NCI-H187 (cell line): ENCODE measurements around the gene PRTFDC1.
"Not testable (repeated sequence)": the region's sequence is repeated elsewhere in the genome, so short reads cannot be mapped to it uniquely, and the experiment has no call there.

ENCODE experiments used
- DNase-seq, 2 experiments: peaks; one replicate each; lab custom pipeline; 2025; lab: John Stamatoyannopoulos, UW

Gene PRTFDC1, protein sequence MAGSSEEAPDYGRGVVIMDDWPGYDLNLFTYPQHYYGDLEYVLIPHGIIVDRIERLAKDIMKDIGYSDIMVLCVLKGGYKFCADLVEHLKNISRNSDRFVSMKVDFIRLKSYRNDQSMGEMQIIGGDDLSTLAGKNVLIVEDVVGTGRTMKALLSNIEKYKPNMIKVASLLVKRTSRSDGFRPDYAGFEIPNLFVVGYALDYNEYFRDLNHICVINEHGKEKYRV

DNA sequence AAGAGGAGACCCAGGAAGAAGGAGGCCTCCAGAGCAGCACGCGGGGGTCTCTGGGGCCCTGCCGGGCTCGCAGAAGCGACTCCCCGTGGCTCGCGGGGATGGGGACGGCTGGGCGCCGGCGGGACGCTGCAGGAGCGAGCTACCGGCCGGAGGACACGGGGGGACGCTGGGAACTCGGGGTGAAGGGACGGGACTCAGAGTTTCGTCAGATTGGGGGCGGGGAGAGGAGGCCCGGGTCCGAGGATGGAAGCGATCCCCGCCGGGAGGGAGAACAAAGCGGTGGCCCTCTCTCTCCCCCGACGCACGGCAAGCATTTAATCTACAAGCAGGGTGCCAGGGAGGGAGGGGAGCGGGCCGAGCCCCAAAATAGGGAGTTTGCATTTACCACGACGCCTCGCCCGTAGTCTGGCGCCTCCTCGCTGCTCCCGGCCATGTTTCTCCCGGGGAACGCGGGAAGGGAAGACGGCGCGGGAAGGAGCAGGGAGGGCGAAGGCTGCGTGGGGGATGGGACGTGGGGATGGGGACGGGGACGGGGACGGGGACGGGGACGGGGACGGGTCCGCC lies at the start of gene PRTFDC1:
Gene PRTFDC1 (minus strand): TSS at position 464 of the 564 bp plus-strand sequence. CDS start 31 bp downstream, at position 433.
- no peak for DNase-seq

DNA sequence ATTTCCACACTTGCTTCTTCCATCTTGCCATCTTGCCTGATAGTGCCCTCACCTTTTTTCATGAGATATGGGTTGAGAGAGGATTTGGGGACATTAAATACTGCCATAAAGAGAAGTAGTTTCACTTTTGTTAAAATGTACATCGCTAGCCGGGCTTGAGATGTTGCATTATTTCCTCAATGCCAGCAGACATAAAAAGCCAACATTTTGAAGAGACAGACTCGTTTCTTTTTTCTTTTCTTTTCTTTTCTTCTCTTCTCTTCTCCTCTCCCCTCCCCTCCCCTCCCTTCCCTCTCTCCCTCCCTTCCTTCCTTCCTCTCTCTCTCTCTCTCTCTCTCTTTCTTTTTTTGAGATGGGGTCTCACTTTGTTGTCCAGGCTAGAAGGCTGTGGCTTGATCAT lies 45.6 kb upstream of the PRTFDC1 start:
- no peak for DNase-seq

DNA sequence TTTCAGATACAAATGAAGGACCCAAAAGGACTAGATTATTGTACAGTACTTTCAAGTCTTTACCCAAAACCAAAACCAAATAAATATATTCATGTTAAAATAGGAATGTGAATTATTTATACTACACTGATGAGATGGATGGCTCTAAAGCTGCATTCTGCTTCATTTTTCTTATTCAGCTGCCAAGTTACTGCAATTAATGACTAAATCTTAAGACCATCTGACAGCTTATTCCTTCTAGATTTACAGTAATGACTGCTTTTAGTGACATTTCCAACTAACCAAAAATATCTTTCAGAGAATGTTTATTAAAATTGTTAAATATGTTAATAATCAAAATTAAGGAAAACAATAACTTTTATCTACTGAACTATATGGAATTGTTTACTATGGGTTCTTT lies 42.7 kb upstream of the PRTFDC1 start:
- no peak for DNase-seq

DNA sequence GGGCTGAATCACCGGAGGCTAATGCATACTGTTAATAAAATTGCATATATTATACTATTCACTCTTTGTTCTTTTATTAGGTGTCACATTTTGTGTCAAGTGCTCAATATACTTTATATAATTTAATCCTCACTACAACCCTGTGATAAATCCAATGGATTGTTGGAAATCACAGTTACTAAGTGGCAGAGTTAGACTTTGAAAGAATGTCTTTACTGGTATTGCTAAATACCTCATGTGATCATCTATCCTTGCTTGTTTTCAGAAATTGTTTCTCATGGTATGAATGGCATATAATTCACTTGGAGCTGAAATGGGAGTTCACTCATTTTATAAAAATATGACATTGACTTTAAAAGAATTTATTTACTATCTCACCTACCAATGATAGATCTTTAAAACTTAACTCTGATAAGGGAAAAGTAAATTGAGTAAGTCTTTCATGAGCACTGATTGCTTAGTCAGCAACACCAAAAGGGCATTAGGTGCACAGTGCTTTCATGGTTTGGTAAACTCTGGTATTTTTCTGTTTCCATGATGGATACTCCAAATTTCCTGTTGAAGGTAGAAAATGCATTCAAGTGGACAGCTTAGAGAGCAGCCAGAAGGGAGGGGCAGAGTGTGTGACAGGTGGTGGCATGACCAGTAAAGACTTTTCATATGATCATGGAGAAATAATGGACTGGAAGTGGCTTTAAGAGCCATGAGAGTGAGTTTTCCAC lies 41.0 kb upstream of the PRTFDC1 start:
- DNase-seq, result peak; percentile 10 to 58

DNA sequence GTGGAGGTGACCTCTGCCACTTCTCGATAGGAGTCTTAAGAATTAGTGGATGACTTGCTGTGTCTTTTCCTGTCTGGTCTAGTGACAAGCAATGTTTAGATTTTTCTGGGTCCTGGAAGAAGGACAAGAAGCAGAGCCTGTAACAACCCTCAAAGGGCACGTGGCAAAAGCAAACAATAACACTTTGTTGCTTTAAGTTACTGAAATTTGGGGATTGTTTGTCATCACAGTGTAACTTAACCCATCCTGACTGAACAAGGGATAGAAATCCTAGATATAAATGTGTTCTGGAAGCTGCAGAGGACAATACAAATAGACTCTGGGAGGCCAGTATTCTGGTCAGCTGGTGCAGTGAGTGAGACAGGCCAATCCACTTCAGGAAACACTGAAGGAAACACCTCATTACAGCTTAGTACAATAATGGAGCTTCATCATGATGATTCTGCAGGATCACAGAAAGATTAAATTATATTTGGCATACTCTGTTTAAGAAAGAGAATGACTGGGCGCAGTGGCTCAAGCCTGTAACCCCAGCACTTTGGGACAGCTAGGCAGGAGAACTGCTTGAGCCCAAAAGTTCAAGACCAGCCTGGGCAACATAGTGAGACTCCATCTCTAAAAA lies 40.2 kb upstream of the PRTFDC1 start:
- DNase-seq, result no peak

DNA sequence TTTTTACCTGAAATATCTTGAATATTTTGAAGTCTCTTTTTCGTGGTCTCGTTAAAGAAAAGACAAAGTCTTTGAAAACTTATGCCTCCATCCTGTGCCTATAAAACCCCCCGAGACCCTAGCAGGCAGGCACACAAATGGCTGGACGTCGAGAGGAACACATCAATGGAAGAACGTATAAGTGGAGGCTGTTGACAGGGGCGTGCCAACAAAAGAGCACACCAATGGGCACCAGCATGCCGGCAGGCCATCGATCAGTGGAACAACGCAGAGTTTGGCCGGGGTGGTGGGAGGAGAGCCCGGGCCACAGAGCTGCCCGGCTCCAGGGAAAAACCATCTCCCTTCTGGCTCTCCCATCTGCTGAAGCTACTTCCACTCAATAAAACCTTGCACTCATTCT lies 38.9 kb upstream of the PRTFDC1 start:
- no peak for DNase-seq

DNA sequence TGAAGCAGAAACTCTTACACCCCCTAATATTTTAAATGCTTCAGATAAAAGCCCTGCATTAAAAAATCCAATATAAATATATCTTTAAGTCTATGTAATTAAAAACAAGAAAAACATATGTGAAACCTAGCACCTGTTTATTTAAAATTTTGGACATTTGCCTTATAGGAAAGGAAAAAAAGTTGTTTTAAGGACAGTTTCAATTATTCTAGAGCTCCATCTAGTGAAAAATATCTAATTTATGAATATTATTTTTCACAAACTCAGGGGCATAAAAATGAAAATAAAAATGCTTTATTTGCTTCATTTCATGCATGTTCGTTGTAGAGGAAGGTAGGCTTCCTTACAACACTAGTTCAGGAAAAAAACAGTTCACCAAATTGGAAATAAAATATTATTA lies 37.5 kb upstream of the PRTFDC1 start:
- DNase-seq, result no peak

DNA sequence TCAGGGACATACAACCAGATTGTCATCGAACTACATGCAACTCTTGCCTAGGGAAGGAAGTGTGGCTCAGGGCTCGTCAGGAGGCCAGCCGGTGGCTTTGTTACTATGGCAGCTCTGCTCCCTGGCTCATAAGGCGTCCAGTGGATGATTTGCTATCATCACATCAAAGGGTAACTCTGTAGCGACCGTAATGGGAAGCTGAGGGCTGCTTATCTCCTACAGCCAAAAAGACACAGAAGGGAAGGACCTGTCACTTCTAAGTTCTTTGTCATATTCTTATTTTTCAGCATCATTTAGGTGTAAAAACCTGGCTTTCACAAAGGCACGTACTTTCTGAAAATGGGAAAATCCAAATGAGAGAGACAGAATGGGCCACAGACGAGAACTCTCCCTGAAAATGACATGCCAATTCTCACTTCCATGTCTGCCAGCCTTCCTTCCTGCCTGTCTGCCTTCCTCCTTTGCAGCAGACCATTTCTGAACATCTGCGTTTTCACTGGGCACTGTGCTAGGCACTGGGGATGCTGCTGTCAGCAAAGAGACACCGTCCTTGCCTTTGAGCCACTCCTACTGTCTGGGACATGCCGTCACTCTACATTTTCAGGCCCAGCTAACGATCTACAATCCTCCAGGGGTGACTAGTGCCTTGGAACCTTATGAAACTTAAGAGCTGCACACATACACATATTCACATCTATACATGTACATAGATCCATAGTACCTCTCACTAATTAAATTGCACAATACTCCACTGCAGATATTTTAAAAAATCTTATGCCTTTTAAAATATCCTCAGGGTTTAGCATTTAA lies 36.6 kb upstream of the PRTFDC1 start:
- DNase-seq, result no peak

DNA sequence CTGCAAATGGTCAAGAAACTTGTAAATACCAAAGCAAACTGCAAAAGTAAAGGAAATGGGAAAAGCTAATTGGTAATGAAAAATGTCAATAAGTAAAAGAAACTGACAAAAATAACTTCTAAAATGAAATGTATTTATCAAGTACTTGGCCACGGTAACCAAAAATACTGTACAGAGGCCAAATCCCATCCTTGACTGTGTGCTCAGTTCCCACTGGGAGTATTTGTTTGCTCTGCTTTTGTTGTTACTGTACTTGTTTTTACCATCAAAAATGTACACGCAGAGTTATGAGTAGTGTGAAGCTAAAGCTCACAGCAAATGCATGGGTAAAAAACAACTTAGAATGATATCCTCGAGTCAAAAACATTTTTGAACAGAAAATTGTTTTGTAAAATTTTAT lies 32.5 kb upstream of the PRTFDC1 start:
- DNase-seq, result no peak

DNA sequence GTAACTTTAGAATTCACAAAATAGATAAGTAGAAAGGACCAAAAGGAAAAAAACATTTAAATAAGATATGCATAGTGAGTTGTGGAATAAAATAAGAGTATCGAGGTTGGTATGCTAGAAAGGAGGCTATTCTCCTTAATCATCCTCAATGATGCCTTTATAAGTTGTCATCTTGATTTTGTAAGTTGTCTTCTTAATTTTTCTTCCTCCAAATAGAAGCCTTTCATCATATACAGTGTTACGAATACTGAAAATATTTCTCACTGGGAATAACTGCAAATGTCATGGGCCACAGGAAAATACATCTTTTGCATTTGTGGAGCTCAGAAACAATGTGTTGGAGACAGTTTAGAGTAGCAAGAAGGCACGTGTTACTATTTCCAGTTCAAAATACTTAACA lies 31.5 kb upstream of the PRTFDC1 start:
- DNase-seq, result no peak

DNA sequence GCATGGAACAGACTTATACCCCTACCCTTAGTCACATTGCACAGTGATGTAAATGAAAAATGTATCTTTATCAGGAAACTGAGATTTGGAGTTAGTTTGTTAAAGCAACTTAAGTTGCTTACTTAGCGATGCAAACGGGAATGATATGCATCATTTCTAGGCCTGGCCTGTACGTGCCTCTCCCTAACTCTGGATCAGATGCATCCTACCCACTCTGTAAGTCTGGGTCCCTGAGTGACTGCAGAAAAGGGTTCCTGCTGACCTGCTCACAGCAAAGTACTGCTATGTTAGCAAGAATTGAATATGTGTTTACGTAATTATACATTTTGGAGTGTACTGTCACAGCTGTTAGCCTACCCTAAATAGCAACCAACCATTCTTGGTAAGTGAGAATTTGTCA lies 30.7 kb upstream of the PRTFDC1 start:
- no peak for DNase-seq

DNA sequence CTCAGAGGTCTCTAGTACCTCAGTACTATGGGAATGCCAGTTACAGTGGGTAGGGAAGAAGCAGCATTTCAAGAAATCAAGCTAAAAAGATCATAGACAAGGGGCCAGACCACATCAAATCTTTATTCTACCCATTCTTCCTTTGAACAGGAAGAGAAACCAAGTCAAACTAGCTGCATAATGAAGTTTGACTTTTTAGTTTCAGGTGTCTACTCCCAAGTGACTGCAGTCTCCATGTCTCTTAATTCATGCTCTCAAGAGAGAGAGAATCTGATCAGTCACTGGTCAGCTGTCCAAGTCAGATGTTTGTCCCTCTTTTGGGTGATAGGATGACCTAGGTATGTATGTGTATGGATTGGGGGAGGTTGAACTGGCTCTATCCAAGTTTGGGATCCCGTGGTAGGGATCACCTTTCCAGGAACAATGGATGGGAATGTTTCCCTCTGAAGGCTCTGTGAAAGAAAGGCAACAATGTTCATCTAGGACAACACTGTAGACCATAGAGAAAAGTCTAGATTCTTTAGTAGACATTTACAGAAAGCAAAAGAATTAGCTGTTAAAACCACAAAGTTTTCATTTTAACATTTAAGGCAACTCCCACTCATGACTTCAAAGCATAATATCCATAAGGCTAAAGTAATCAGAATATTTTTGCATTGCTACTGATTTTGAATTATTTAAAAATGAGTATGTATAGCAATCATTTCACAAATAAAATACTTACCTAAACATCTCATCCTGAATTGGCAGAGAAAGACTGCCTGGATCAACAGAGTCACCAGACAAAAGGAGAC lies 30.1 kb upstream of the PRTFDC1 start:
- no peak for DNase-seq

DNA sequence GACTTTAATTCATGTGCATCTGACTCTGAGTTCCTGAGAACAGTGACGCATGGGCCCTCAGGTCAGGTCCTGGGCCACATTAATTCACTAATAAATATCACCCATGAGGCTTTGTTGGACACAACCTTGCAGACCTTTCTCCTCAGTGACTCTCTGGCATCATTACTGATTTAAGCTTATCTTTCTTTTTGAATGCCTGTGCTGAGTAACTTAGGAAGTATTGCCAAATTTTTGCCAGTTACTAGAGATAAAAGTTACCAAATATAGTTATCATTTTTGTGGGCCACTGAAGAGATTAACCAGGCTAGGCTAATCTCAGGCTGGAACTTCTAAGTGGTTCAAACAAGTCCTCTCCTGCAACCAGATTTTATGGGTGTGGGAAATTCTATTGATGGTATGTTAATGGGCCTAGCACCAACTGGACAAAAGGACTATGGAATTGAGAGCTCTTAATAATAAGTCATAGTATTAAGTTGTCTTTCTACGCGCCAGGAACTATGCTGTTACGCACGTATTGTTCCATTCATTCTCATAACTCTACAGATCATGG lies 28.8 kb upstream of the PRTFDC1 start:
- no peak for DNase-seq

DNA sequence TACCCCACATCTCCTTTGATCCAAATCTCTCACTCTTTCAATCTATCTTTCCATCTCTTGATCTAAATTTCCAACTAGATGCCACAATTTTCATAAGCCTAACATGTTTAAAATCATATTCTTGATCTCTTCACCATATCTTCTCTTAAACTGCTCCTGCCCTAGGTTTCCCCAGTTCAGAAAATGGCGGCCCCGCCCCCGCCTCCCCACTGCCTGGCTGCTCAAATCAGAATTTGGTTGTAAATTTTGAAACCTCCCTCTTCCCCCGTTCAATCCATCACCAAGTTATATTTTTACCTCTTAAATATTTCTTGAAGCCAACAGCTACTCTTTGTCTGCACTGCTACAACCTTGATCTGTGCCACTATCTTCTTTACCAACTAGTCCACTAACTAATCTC lies 27.3 kb upstream of the PRTFDC1 start:
- no peak for DNase-seq

DNA sequence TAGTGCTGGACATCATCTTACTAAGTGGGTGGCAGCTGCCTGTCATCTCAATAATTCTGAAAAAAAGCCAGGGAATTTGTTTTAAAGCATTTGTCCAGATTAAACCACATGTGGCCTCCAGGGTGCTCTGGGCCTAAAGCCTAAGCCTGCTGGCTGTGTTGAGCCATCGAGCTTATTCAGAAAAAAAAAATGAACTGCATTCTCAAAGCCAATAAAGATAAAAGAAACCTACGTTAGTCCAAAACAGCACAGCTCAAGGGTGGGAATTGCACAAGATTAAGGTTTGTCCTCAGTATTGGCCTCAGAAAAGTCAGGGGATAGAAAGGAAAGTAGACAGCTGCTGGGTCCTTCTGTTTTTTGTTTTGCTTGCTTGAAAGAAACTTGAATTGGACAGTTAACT lies 22.6 kb upstream of the PRTFDC1 start:
- DNase-seq, result no peak

DNA sequence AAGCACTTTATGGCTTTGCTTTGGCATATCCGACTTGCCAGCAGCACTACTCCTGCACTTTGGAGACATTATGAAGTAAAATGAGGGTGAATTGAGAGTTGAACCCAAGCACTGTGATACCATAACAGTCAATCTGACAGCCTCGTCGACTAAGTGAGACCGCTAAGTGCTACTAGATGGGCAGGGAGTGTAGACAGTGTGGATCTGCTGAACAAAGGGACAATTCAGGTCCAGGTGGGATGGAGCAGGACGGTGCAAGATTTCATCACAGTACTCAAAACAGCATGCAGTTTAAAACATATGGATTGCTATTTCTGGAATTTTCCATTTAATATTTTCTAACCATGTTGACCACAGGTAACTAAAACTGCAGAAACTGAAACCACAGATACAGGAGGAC lies 20.8 kb upstream of the PRTFDC1 start:
- DNase-seq, result no peak

DNA sequence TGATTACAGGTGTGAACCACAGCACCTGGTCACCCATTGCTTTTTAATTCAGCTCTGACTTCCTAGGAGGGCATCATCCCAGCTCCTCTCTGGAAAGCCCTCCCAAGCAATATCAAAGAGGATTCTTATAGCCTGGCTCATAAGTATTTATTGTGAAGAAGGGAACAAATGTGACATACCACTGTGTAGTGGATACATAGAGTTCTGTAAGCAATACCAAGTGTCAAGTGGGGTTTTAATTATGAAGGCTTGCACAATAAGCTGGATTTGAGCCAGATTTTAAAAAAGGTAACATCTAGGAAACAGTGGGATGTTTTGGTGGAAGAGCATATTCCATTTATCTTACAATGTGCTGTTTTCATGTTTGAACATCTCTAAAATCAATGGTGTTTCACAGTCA lies 19.0 kb upstream of the PRTFDC1 start:
- no peak for DNase-seq

DNA sequence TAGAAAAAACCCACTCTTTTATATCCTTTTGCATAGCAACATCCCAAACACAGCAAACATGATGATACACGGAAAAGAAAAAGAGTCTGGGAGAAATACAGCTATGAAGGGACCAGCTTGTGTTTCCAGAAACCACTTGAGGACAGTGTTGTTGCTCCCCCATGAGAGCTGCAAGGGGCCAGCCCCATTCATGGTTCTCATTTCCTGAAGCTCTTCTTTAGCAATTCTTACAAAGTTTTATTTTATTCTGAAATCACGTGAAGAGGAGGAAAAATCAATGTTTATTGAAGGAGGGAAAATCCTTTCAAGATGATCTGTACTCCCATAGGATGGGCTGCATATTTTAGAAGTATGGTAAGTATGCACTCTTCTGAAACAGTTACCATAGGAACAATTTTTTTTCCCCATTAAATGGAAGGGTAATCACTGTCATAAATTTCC lies 17.5 kb upstream of the PRTFDC1 start:
- DNase-seq, result no peak

DNA sequence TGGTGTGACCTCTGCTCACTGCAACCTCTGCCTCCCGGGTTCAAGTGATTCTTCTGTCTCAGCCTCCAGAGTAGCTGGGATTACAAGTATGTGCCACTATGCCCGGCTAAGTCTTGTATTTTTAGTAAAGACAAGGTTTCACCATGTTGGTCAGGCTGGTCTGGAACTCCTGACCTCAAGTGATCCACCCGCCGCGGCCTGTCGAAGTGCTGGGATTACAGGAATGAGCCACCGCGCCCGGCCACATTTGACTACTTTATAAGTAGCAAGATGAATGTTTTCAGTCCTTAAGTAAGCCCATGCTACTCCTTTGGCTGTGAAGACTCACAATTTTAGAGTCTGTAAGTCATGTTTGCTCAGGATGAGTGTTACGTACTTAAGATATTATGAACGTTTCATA lies 16.5 kb upstream of the PRTFDC1 start:
- DNase-seq, result not testable (repeated sequence)

DNA sequence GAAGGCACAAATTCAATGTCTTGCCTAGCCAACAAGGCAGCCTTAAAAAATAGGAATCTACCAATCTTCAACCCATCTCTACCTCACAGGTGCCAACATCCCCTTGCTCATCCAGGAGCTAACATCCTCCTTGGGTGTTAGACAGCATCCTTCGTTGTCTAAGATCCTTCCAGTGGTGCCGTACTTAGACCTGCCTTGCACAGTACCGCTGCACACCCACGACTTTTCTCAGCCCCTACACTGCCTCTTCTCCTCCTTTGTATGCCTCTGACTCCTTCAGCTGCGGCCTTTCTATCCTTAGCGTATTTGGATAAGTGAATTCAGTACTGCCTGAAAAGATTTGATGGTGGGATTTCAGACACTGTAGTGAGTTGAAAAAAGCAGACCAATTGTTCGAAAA lies 15.9 kb upstream of the PRTFDC1 start:
- no peak for DNase-seq

DNA sequence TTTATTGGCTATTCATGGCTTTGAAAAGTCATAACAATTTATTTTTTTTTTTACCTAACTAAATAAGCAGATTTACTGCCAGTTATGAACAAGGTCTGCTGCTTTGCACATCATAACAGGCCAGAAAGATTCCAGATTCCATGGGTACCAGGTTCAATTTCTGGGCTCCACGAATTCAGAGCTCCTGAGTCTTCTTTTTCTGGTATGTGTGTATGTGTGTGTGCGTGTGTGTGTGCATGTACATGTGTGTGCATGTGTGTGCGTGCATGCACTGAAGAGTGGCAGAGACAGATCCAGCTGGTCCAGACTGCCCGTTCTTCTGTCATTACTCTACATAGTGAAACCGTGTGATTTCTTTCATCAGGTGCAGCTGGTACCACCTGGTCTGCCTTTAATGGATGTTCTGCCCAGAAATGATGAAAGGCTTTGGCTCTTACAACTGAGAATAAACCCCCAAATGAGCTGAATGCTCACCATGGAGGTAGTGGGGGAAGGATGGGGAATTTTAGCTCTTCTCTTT lies 14.6 kb upstream of the PRTFDC1 start:
- DNase-seq, result no peak
